SH-SY5Y (cell line): ENCODE data around the gene LAMA5.

ENCODE experiments used
- GATA2 ChIP-seq: IDR thresholded peaks from 2 replicates; pipeline ENCODE4 v1.6.1; 2011; ENCODE audit warnings: mild to moderate bottlenecking, low read depth, low read length
- GATA3 ChIP-seq: IDR thresholded peaks from 2 replicates; pipeline ENCODE4 v1.6.1; 2011; ENCODE audit warnings: low read depth, mild to moderate bottlenecking, low read length, moderate library complexity

LAMA5 gene

DNA sequence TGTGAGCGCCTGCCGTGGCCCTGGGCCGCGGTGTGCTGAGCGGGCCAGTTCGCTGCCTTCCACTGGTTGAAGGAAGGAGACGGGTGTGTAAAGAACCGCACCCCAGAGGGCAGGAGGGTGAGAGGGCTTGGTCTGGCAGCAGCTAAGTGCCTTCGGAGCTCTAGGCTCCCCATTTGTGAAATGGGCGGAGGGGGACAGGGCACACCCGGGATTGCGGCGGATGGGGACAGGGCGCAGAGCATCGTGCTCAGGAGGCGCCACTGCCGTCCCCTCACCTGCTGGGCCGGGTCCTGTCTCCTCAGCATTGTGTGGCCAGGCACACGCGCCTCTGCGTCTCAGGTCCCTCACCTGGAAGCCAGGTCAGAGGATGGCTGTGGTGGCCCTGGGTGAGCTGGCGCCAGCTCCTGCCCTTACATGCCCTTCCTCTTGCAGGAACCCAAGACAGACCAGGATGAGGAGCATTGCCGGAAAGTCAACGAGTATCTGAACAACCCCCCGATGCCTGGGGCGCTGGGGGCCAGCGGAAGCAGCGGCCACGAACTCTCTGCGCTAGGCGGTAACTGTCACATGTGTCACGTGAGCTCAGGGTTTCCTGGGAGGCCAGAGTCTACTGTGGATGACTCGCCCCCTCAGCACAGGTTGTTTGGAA is 61.2 kb downstream of the LAMA5 start:
- no peak for TF ChIP-seq GATA2
- no peak for TF ChIP-seq GATA3

GRCh38 chr20:62305149-62305764 is 61.9 kb downstream of the LAMA5 start:
- TF ChIP-seq GATA2 (no peak), GATA3 (no peak)

DNA sequence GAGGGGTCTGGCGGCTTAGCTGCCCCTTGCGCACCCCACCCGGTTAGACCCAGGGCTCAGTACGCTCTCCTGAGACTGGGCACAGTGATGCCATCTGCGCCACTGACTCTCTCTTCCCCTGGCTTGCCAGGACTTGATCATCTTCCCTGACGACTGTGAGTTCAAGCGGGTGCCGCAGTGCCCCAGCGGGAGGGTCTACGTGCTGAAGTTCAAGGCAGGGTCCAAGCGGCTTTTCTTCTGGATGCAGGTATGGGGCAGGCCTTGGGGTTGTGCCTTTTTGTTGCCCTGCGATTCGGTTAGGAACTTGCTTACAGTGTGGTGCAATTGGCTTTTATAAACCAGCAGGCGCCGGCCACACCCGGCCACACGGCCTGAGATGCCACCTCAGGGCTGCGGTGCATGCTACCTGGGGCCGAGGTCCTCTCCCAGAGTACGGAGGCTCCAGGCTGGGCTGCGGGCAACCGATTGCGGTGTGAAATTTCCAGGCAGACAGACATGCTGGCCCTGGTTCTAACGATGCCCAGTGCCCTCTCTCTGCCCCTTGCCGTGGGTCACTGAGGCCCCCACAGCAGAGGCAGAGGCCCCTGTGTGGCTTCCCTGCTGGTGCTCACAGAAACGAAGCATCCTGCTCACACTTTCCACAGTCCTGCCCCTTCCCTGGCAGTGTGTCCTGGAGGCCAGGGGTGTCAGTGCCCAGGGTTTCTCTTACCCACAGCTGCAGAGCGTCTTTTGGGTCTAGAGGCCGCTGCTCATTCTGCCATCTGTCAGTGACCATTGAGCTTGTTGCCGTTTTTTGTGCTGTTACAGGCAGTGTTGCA is 62.6 kb downstream of the LAMA5 start:
- TF ChIP-seq GATA2 (no peak), GATA3 (no peak)

DNA sequence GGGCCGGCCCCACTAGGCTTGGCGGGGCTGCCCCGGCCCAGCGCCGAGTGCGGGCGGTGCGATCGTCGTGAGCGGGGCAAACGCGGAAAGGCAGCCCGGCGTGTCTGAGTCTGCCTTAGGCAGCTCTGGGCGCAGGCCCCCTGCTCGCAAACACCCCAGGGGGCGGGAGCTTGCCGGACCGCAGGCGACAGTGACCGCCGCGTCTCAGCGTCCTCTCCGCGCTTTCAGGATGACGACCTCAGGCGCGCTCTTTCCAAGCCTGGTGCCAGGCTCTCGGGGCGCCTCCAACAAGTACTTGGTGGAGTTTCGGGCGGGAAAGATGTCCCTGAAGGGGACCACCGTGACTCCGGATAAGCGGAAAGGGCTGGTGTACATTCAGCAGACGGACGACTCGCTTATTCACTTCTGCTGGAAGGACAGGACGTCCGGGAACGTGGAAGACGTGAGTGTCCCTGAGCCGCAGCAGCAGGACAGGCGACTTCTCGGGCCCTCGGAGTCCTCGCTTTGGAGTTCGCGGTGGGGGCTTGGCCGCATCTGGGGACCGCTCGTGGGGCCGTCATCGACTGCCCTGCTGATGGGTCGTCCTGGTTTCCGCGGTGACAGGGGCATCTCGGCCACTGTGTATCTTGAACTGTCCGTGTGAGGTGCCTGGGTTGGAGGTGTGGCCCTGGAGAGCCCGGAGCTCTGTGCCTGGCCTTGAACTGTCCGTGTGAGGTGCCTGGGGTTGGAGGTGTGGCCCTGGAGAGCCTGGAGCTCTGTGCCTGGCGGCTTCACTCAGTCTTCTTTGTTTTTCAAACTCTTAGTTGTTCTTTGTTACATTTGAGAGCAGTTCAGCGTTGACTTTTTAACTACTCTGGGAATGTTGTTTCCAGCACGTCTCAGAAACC is 63.5 kb downstream of the LAMA5 start:
- no peak for TF ChIP-seq GATA2
- no peak for TF ChIP-seq GATA3

DNA sequence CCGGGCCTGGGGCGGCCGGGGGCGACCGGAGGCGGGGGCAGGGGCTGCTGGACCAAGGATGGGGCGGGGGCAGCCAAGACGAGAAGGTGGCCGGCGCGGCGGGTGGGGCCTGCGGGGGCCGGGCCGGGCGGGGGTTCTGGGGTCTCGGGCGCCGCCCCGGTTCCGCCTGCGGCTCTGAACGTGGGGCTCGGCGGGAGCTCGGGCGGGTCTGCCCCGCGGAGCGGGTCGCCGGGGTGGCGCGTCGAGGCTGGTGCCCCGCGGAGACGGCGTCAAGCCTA is 64.1 kb downstream of the LAMA5 start:
- TF ChIP-seq GATA3: no peak
- TF ChIP-seq GATA2: no peak

DNA sequence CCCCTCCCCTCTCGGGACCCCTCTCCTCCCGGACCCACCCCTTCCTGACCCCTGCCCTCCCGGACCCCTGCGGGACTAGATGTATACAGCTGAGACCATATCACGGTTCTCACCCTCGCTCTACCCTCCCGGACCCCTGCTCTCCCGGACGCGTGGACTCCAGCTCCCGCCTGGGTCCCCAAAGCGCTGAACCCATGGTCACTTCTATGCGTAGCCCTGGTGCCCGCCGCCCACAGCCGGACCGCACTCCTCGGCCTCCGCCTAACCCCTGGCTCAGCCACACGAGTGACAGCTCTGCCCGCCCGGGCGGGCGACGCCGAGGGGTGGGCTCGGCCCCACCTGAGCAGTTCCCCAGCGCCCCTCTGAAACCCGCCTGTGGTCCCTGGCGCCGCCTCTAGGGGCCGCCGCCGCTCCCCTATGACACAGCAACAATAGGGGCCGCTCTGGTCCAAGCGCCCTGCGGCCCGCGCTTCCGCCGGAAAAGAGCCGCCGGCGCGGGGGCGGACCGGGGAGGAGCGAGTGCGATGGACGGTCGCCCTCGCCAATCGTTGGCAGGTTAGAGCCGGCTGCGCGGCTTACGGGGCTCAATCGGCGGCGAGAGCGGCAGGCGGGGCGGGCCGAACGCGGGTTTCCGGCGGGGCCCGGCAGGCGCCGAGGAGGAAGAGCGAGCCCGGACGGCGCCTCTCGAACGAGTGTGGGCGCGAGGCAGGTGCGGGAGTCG is 64.6 kb downstream of the LAMA5 start, which contains the start of gene ADRM1:
Gene ADRM1 (plus strand): TSS at position 657 of the 721 bp plus-strand sequence. CDS start 572 bp downstream, outside the sequence.
- no peak for TF ChIP-seq GATA3
- no peak for TF ChIP-seq GATA2

DNA sequence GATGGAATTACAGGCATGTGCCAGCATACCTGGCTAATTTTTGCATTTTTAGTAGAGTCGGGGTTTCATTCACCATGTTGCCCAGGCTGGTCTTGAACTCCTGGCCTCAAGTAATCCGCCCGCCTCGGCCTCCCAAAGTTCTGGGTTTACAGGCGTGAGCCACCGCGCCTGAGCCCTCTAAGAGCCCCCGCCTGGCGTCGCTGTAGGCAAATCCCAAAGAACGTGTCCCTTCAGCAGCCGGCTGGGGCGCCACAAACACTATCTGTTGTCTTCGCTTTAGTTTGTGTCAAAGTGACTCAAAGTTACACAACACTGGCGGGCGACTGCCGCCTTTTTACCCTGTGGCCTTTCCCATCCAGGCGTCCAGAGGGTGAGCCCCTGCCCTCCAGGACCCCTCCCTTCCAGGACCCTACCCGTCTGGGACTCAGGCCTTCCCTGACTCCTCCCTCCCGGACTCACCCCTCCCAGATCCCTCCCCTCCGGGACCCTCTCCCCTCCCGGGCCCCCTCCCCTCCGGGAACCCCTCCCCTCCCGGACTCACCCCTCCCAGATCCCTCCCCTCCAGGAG is 65.3 kb downstream of the LAMA5 start:
- no peak for TF ChIP-seq GATA3
- TF ChIP-seq GATA2: no peak

GRCh38 chr20:62301111-62301668 is 65.9 kb downstream of the LAMA5 start:
- no peak for TF ChIP-seq GATA2
- no peak for TF ChIP-seq GATA3

DNA sequence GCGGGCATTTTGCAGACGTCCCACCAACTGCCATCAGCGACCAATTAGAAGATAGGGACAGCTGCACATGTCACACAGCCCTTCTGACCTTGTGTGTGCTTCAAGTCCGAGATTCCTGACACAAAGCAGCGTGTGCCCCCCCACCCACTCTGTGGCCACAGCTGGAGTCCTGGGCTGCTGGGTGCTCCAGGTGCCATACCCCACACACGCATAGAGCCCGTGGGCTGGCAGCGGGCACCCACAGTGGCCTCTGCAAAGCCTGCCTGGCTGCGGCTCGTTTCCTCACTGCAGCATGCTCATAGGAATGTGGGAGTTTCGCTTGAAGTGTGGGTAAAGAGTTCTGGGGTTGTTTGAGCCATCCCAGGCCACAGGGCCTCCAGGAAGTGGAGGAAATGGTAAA is 66.8 kb downstream of the LAMA5 start:
- TF ChIP-seq GATA2: no peak
- TF ChIP-seq GATA3: no peak

DNA sequence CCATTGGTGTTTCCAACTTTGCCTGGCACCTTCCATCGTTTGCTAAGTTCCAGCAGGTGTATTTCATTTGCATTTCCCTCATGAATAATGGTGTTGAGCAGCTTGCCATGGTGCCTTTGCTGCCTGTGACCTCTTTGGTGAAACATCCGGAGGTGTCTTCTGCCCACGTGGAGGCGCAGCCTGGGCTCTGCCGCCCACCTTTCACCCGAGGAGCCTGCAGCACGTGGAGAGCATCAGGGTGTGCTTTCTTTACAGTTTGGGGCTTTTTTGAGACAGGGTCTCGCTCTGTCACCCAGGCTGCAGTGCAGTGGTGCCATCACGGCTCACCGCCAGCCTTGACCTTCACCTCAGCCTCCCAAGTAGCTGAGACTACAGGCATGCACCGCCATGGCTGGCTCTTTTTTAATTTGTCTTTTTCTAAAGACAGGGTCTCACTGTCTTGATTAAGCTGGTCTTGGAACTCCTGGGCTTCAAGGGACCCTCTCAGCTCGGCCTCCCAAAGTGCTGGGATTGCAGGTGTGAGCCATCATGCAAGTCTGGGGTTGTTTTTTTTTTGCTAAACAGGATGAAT is 67.4 kb downstream of the LAMA5 start:
- no peak for TF ChIP-seq GATA2
- no peak for TF ChIP-seq GATA3

DNA sequence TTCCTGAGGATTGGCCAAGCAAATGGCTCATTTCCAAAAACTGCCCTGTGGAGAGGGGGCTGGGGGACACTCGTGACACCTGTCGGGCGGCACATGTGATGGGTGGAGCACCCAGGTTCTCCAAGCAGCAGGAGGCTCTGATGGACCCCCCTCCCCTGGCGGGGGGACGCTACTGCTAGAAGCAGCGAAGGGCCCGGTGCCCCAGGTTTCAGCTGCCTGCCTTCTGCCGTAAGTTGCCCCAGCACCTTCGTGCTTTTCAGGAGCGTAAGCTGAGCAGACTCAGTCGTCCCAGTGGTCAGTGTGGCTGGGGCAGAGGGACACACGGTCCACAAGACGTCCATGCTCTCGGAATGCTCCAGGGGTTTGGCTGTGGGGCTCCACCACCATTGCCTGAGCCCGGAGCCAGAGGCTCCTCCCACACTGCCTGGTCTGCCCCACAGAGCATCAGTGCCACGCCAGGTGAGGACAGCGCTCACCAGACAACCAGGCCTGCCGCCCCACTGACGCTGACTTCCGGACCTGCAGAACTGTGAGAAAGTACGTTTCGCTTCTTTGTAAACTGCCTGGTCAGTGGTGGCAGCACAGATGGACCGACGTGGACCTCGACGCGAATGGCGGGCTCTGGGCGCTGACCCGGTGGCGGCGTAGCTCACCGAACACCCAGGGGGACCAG is 68.4 kb downstream of the LAMA5 start:
- no peak for TF ChIP-seq GATA3
- no peak for TF ChIP-seq GATA2

DNA sequence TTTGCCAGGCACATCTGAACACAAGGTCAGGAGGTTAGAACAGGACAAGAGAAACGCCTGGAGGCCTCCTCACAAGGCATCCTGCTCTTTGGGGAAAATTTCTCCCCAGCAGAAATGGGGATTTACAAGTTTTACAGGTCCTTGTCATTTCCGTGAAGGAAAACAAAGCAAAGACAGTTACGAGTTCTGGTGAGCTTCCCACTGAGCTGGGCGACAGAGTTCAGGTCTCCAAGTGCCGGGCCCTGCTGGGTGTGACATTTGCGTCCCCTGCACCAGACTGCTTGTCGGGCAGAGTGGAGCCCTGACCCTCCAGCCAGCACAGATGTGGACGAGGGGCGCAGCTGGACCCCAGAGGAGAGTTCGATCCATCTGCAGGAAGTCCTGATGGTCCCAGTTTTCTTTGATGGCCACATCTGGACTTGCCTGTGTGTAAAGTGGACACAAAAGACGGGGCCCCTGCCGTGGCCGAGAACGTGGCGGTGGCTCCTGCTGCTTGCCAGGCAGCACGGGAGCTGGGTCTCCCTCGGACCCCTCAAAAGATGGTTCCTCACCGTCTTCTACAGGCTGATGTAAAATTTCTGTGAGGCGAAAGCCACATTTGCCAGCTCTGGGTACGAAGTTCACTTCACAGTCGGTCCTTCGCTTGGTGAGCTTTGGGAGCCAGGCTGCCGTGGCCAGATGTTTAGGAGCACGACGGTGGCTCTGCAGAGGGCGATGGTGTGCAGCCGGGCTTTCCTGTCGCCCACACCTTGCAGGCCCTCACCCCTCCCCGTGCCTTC is 69.5 kb downstream of the LAMA5 start:
- no peak for TF ChIP-seq GATA2
- TF ChIP-seq GATA3: no peak
